ENCODE measurements around the gene MYOCD.

DNA sequence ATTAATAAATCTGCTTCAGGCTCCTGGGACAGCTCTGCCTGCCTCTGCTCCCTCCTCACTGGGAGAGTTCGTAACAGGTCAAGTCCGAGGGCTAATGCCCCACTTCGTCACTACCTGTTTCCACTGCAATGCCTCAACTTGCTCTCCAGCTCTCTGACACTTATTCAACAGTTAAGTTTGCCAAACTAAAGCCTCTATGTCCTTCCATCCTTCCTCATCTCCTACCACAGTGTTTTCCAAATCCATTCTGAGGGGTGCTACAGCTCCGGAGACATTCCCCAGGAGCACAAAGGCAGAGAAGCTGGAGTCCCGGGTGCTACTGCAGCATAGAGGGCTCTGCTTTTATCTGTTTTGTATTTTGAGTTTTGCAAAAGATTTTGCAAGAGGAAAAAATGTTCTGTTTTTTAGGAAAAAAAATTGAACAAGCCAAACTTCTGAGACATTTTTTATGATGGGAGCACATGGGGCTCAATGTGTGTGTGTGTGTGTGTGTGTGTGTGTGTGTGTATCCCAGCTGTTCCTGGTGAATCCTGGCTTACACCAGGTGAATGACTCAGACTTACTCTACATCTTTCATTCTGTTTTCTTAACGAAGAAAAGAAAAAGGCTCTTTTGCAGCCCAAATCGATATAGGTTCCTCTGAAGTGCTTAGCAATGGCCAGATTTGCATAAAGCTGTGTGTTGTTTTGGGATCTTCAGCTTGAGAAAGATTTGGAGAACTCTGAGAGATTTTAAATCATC, 46.1 kb upstream of the MYOCD start:
- TF ChIP-seq CTCF (IDR thresholded peaks at IDR 0.05) (no peak), EZH2phosphoT487 (IDR thresholded peaks at IDR 0.05) (no peak)

Data from neural progenitor cell (in vitro differentiated cells).